Tibial artery (tissue), 4 donors: ENCODE data around the gene GLIPR2.

Experiments
- DNase-seq, 2 donors: peaks; one replicate each; pipeline ENCODE4 v3.0.0-alpha.2; 2019
- H3K27ac ChIP-seq, 2 donors: fragments of 200-600 bp; sonication (generic) in 1 of 2; 1 replicate in 1 of 2; 2 replicates in 1 of 2; pipeline ENCODE4 v1.5.1; 2018 to 2019; ENCODE audit warnings: mild to moderate bottlenecking in 1 of 2
- H3K27me3 ChIP-seq, 2 donors: fragments of 200-600 bp; sonication (generic) in 1 of 2; one replicate each; pipeline versions ENCODE4 v1.5.1 to v1.6.0; 2016 to 2019
- H3K36me3 ChIP-seq, 3 donors: fragments of 200-600 bp; sonication (generic) in 2 of 3; one replicate each; pipeline ENCODE4 v1.5.1; 2016 to 2019; ENCODE audit warnings: mild to moderate bottlenecking in 2 of 3
- H3K4me1 ChIP-seq, 4 donors: fragments of 200-600 bp; sonication (generic) in 2 of 4; 1 replicate in 3 of 4; 2 replicates in 1 of 4; pipeline ENCODE4 v1.5.1; 2016 to 2019
- H3K4me3 ChIP-seq, 2 donors: fragments of 200-600 bp; sonication (generic) in 1 of 2; 1 replicate in 1 of 2; 2 replicates in 1 of 2; pipeline ENCODE4 v1.5.1; 2018 to 2019; ENCODE audit warnings: mild to moderate bottlenecking in 2 of 2
- H3K9me3 ChIP-seq, 3 donors: fragments of 200-600 bp; sonication (generic) in 1 of 3; one replicate each; pipeline ENCODE4 v1.5.1; 2016 to 2019
- CTCF ChIP-seq, 2 experiments: fragments of 200-600 bp in 1 of 2; fragments of 450-650 bp in 1 of 2; IDR thresholded peaks; one replicate each; pipeline ENCODE4 v1.5.1; 2017 to 2019; ENCODE audit warnings: antibody characterized with exemption in 2 of 2, mild to moderate bottlenecking in 1 of 2, moderate library complexity in 1 of 2
- intact Hi-C: fragments of 100-400 bp; cut with DNase I; formaldehyde crosslinking; loops from one replicate; pipeline ENCODE4 v1.15.0; 2023; ENCODE audit warnings: low total_unique reads

Gene GLIPR2

GRCh38 chr9:36116593-36116992 is 19.9 kb upstream of the GLIPR2 start:
- intact Hi-C loops, result no loop called here
- Histone ChIP-seq H3K27me3 (no peaks in the 10 kb centered on the region), H3K9me3 (no peaks in the 10 kb centered on the region), H3K4me1 (no peaks in the 10 kb centered on the region), H3K4me3 (no peak overlapping the region), H3K36me3 (peaks cover 17 to 67% (median 32%) of the 10 kb centered on the region in 3 donors), H3K27ac (no peak overlapping the region)
- no peak for DNase-seq
- TF ChIP-seq CTCF (IDR thresholded peaks at IDR 0.05), result no peak

- Histone ChIP-seq H3K36me3 (peaks cover 24 to 67% (median 47%) of the 10 kb centered on the region in 3 donors), H3K4me3 (no peak overlapping the region), H3K27ac (no peak overlapping the region), H3K27me3 (no peaks in the 10 kb centered on the region), H3K9me3 (no peaks in the 10 kb centered on the region), H3K4me1 (no peaks in the 10 kb centered on the region)
- intact Hi-C loops, result no loop called here
- DNase-seq, result no peak
- TF ChIP-seq CTCF (IDR thresholded peaks at IDR 0.05), result no peak
Measured at GRCh38 chr9:36118201-36118600, 18.3 kb upstream of the GLIPR2 start.

GRCh38 chr9:36118706-36119105 is 17.8 kb upstream of the GLIPR2 start:
- Histone ChIP-seq H3K27ac (no peak overlapping the region), H3K9me3 (no peaks in the 10 kb centered on the region)
- intact Hi-C loops, result no loop called here

GRCh38 chr9:36119476-36119875 is 17.1 kb upstream of the GLIPR2 start:
- no peak for TF ChIP-seq CTCF (IDR thresholded peaks at IDR 0.05)
- no peaks in the 10 kb centered on the region for H3K27me3 ChIP-seq
- H3K9me3 ChIP-seq, result no peaks in the 10 kb centered on the region
- intact Hi-C loops, result no loop called here
- H3K27ac ChIP-seq, result no peak overlapping the region
- H3K36me3 ChIP-seq, result peaks cover 30 to 70% (median 52%) of the 10 kb centered on the region in 3 donors
- H3K4me1 ChIP-seq, result no peaks in the 10 kb centered on the region
- H3K4me3 ChIP-seq, result no peak overlapping the region
- DNase-seq, result no peak

More at GRCh38 chr9:36118706-36119105, 17.8 kb upstream of the GLIPR2 start:
- Histone ChIP-seq H3K4me3 (no peak overlapping the region), H3K27me3 (no peaks in the 10 kb centered on the region), H3K4me1 (no peaks in the 10 kb centered on the region), H3K36me3 (peaks cover 29 to 70% (median 52%) of the 10 kb centered on the region in 3 donors)
- TF ChIP-seq CTCF (IDR thresholded peaks at IDR 0.05), result no peak
- DNase-seq, result no peak

GRCh38 chr9:36120705-36121104 is 15.8 kb upstream of the GLIPR2 start:
- no peaks in the 10 kb centered on the region for H3K4me1 ChIP-seq
- TF ChIP-seq CTCF (IDR thresholded peaks at IDR 0.05), result no peak
- H3K27me3 ChIP-seq, result no peaks in the 10 kb centered on the region
- no peak for DNase-seq
- no peak overlapping the region for H3K27ac ChIP-seq
- intact Hi-C loops, result no loop called here
- no peak overlapping the region for H3K4me3 ChIP-seq
- H3K36me3 ChIP-seq, result peaks cover 30 to 78% (median 52%) of the 10 kb centered on the region in 3 donors
- no peaks in the 10 kb centered on the region for H3K9me3 ChIP-seq

- Histone ChIP-seq H3K4me1 (no peaks in the 10 kb centered on the region), H3K4me3 (no peak overlapping the region), H3K27me3 (no peaks in the 10 kb centered on the region), H3K9me3 (no peaks in the 10 kb centered on the region), H3K27ac (no peak overlapping the region), H3K36me3 (peaks cover 28 to 69% (median 49%) of the 10 kb centered on the region in 3 donors)
- intact Hi-C loops, result no loop called here
- TF ChIP-seq CTCF (IDR thresholded peaks at IDR 0.05), result no peak
- no peak for DNase-seq
Measured at GRCh38 chr9:36121971-36122370, 14.6 kb upstream of the GLIPR2 start.
